ENCODE results near the gene TANC1. TPM values are rescaled to one million over a fixed set of nuclear protein-coding genes. Genes with fewer than 3 reads are reported as not detected.

The TANC1 gene
- total RNA-seq, 4 donors from 2014 or later = 20.6 to 64.8 (median 31.5) TPM

GRCh38 chr2:159131914-159132281 is 163.5 kb downstream of the TANC1 start:
- TF ChIP-seq CTCF (IDR thresholded peaks at IDR 0.05; ENCODE audit: low read depth) = no peak

GRCh38 chr2:159133797-159134196 is 165.4 kb downstream of the TANC1 start:
- no peak for TF ChIP-seq CTCF (IDR thresholded peaks at IDR 0.05; ENCODE audit: low read depth)

- TF ChIP-seq CTCF (IDR thresholded peaks at IDR 0.05; ENCODE audit: low read depth) = no peak
Observed at GRCh38 chr2:159134979-159135378, 166.5 kb downstream of the TANC1 start.

- TF ChIP-seq CTCF (IDR thresholded peaks at IDR 0.05; ENCODE audit: low read depth) = no peak
Observed at GRCh38 chr2:159136391-159136790, 168.0 kb downstream of the TANC1 start.

- no peak for TF ChIP-seq CTCF (IDR thresholded peaks at IDR 0.05; ENCODE audit: low read depth)
Observed at GRCh38 chr2:159137511-159138241, 169.2 kb downstream of the TANC1 start.

- TF ChIP-seq CTCF (IDR thresholded peaks at IDR 0.05; ENCODE audit: low read depth) = no peak
Observed at GRCh38 chr2:159138642-159139182, 170.3 kb downstream of the TANC1 start.

- TF ChIP-seq CTCF (IDR thresholded peaks at IDR 0.05; ENCODE audit: low read depth) = no peak
Observed at GRCh38 chr2:159139216-159139933, 170.9 kb downstream of the TANC1 start.

Measured in subcutaneous adipose tissue (tissue), 4 donors.